SKM-1 treated with dmso at 0.1 percent for 144 hours (cell line): Measurements from ENCODE around the gene QRICH2.
"Not testable (repeated sequence)": the region's sequence is repeated elsewhere in the genome, so short reads cannot be mapped to it uniquely, and the experiment has no call there.

ENCODE experiments used
- DNase-seq: peaks from one replicate; lab custom pipeline; 2025; ENCODE audit not compliant: unreplicated experiment; lab: John Stamatoyannopoulos, UW

The QRICH2 gene

DNA sequence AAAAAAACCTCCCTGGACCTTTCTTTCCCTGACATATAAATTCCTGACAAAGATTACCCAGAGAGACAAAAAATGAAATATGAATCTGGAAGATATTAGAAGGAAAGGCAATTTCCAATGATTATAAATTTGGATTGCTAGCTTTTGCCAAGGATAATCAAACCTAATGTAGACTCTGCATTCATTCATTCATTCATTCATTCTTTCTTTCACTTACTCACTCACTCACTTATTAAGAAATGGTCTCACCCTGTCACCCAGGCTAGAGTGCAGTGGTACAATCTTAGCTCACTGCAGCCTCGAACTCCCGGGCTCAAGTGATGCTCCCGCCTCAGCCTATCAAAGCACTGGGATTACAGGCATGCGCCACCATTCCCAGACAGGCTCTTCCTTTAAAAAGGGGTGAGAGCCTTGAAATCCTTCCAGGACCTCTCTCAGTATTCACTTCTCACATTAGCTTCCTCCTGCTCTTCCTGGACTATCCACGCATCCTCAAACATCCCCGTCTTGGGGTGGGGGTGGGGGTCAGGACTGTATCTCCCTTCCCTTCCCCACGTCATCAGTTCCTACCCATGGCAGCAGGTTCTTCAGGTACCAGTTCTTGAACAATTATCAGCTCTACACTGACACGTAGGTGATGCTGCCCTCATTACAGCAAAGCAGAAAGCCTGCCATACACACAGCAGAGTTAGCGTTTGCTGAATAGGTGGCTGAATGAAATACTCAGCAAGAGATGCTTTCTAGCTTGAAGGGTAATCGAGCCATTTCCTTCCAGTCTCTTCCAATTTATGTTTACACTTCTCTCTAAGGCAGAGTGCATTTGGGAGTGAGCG, 25.8 kb upstream of the QRICH2 start:
- no peak for DNase-seq

DNA sequence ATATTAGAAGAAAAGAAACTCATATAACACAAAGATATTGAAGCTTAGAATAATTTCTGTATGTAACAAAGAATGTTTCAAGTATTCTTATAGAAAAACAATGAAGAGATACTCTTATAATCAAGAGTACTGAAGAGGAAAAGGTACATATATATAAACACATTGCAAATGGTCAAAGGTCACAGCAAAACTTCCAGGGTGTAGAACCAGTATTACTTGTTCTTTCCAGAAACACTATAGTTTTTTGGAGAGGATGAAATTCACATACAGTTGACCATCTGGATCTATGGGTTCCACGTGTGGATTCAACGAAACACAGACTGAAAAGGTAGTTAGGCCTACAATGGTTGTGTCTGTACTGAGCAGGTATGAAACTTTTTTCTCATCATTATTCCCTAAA, 23.0 kb upstream of the QRICH2 start:
- DNase-seq: no peak

DNA sequence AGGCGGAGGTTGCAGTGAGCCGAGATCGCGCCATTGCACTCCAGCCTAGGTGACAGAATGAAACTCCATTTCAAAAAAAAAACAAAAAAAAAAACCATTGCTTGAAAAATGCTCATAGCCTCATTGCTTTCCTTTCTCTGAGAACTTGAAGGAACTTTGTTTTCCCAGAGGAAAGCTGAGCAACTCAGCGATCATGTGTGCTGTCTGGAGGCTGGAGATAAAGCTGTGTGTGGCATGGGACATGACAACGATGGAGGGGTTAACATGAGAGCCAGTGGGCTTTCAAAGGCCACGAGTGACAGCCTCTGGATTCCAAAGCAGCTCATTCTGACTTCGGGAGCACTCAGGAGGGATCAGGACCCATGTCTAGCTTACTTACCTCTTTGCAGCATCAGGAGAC, 21.6 kb upstream of the QRICH2 start:
- DNase-seq: no peak

DNA sequence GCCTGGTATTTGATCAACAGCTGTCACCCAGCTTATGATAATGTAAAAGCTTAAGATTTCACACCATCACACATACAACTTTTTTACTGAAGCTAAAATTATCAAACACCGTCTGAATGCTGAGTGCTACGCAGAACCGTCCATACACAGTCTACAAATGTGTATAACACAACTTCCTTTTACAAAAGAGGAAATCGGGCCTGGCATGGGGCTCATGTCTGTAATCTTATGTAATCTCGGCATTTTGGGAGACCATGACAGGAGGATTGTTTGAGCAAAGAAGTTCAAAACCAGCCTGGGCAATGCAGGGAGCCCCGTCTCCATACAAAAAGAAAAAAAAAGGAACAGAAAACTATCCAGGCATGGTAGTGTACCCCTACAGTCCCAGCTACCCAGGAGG, 19.6 kb upstream of the QRICH2 start:
- peak; percentile 88 for DNase-seq

DNA sequence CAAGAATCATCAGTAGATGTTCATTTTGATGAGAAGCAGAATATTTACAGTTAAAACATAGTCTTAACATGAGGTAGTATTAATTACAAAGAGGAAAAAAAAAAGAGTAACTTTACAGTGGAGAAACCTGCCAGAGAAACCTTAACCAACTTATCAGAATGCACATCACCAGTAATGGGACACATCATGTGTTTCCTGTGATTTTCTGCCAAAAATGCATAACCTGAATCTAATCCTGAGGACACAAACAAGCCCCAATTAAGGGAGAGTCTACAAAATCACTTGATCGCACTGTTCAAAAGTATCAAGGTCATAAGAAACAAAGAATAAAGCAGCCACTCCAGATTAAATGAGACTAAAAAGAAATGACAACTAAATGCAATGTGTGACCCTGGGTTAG, 18.2 kb upstream of the QRICH2 start:
- DNase-seq: no peak

DNA sequence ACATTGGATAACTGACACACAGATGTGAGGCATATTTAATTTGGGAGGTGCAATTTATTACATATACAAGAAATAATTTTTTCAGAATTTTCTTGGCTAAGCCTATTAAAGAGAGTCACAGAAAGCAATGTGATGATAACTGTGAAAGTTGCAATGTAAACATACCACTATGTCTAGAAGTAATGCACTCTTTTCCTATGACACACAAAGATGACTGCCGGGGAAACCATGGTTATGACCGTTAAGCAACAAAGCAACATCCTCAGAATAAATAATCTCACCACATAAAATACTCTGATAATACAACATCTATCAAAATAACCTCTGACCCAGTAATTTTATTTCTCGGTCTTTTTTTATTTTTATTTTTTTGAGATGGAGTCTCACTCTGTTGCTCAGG, 10.5 kb upstream of the QRICH2 start:
- no peak for DNase-seq

DNA sequence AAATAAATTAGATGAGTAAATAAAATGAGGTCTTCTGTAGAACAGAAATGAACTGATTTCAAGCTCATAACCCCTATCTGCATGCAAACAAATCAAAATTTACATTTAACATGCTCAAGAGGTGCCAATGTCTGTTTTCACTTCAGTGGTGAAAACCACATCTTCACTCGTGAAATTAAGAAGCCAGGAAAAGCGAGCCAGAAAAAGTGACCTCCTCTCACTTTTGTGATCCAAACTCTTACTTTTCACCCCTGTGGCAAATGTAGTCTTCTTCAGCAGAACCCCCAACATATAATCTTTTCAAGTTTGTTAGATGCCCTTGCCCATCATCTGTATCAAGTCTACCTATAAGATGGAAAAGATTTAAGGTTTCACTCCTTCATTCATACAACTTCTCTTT, 9.5 kb upstream of the QRICH2 start:
- no peak for DNase-seq

DNA sequence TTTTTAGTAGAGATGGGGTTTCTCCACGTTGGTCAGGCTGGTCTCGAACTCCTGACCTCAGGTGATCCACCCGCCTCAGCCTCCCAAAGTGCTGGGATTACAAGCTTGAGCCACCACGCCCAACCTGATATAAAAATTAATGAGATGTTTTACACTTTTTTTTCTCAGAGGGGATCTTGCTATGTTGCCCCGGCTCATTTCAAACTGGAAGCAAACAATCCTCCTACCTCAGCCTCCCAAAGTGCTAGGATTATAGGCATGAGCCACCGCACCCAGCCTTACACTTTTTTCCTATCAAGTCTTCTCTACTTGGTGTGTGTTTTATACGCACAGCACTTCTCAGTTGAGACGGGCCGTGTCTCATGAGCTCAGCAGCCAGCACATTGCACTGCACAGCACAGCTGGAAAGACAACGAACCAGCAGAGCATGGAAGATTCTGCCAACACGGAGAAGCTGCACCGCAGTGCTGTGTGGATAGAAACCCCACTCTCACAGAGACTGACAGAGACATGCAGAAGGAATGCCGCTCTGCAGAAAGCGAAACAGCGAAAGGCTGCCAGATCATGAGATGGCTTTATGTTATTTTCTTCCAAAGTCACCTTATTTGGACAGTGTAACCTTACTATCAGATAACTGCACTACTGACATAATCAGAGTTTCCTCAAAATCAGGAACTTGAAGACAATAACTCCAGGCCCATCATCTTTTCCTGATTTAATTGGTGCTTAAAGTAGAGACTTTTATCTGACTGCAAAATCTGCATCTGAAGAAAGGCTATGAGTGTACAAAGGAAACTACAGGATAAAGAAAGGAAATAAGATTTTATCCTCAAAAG, 6.5 kb upstream of the QRICH2 start:
- DNase-seq: no peak

DNA sequence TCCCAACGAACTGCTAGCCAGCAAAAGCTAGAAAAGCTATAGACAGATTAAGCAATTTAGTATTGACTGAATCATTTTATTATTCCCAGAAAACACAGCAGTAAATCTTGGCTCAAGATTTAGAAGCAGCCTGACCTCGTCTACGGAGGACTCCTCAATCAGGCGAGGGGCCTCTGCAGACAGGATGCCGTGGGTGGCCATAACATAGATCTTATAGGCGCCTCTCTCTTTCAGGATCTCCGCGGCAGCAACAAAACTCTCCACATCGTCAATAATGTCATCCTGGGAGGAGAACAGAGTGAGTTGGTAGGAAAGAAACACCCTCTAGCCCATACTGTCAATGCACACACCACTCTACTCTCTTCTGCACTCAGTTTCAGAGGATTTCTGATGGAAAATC, 4.7 kb upstream of the QRICH2 start:
- no peak for DNase-seq

DNA sequence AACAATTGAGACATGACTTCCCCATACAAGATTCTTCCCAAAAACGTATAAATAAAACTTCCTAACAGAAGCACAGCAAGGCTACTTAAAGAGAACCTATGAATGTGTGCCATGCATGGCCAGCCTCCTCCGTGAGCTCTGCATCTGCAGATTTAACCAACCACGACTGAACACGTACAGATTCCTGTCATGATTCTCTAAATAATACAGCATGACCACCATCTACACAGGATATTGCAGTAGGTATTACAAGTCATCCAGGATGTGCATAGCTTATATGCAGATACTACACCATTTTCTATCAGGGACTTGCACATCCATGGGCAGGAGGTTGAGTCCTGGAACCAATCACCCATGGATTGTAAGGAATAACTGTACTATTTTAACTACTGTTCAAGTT, 1.4 kb upstream of the QRICH2 start:
- DNase-seq: no peak

DNA sequence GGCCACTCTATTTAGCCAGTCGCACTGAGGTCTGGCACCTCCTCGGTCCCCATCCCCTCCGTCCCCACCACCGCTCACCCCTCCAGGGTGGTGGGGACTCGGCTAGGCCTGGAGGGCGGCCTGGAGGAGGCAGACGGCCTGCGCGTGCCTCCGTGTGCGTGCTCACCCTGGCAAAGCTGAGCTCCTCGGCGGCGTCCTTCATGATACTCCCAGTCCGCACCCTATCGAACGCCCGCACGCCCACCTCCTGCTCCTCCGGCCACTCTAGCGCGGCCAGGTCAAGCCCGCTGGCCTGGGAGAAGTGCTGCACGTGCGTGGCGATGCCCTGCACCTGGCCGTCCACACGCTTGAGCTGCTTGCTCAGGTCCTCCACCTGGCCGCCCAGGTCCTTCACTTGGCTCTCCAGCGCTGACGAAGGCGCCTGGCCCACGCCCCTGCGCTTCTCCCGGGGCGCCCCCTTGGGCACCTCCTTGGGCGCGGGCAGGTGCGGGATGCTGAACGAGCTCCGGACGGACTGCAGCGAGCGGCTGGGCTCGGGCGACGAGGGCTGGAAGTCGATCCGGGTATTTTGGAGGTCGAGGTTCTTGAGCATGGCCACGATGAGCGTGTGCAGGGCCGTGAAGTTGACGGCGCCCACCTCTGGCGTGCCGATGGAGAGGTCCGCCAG, 644 bp downstream of the QRICH2 start:
- DNase-seq: no peak

DNA sequence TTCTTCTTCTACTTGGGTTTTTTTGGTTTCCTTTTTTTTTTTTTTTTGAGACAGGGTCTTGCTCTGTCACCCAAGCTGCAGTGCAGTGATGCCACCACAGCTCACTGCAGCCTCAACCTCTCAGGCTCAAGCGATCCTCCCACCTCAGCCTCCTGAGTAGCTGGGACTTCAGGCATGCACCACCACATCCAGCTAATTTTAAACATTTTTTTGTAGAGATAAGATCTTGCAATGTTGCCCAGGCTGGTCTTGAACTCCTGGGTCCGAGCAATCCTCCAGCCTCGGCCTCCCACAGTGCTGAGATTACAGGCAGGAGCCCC, 3.0 kb downstream of the QRICH2 start:
- not testable (repeated sequence) for DNase-seq

DNA sequence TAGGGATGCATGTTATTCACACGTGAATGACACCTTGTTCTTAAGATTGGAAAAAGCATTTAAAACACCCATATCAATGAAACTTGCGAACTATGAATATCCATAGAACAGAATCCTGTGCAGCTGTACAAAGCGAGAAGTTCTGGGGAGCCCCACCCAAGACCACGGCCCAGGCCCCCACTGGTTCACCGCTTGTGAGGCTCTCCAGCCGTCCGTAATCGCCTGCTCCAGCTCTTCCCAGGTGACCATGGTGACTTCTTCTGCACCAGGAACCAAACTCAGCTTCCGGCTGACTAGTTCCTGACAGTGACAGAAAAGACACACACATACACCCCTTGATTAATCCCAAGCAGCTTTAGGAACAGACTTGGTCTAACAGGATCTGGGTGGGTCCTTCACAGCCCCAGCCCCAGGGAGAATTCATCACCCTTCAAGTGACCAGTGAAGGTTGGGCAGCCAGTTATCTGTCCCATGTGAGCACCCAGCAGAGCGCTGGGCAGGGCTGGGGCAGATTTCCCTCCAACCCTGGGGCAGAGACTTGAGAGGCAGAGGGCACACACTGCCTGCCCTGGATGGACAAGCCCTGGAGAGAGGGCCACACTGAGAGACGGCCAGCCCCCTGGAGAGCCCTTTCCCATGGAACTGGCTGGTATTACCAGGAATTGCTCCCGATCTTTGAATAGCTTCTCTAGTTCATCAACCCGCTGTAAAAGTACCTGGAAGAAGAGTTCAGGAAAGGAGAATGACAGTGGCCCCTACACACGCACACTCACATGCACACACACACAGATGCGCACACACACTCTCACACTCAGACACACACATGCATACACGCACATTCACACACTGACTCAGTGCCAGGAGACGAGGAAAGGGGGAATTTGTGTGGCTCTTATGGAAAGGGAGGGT, 3.6 kb downstream of the QRICH2 start:
- no peak for DNase-seq

DNA sequence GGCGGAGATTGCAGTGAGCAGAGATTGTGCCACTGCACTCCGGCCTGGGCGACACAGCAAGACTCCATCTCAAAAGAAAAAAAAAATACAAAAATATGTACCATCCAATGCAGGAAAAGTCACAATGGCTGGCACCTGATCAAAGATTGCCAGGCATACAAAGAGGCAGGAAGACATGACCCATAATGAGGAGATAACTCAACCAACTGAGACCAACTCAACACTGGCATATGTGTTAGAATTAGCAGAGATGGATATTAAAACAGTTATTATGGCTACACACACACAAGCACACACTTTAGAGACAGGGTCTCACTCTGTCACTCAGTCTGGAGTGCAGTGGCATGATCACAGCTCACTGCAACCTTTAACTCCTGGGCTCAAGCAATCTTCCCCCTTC, 10.6 kb downstream of the QRICH2 start:
- DNase-seq: no peak

DNA sequence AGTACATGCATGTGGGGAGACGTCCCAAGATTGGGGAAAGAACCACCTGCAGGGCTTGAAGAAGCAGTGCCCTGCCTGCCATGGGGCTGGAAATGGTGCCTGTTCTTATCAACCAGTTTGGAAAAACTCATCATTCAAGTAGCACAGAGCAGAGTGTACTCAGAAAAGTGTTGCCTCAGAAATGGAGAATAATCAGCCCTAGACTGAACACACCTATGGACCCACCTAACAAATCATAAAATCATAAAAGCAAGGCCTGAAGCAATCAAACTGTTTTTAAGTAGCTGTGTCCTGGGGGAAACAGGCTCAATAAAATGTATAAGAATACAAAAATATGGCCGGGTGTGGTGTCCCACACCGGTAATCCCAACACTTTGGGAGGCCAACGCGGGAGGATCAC, 11.2 kb downstream of the QRICH2 start:
- DNase-seq: no peak

DNA sequence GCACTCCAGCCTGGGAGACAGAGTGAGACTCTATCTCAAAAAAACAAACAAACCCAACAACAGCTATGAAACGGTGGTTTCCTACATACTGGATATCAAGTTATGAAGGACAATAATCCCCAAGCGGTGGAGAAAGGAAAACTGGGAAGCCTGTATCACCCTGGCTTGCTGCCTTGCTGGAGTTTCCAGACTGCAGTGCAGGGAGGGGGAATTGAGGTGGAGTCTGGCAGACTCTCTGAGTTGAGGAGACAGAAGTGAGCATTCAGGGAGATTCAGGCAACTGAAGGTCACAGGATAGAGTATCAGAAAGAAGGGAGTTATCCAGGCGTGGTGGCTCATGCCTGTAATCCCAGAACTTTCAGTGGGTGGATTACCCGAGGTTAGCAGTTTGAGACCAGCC, 11.9 kb downstream of the QRICH2 start:
- no peak for DNase-seq

DNA sequence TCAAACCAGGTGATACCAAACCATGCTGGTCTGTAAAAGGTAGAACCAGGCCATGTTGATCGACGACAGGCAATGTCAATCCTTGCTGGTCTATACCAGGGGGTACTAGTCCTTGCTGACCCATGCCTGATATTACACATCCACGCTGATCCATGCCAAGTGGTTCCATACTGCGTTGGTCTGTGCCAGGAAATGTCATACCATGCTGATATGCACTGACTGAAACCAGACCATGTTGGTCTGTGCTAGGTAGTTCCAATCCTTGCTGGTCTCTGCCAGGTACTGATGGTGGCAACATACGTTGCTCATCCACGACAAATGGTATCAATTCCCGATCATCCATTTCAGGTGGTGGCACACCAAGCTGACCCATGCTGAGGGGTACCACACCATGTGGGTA, 15.0 kb downstream of the QRICH2 start:
- no peak for DNase-seq

DNA sequence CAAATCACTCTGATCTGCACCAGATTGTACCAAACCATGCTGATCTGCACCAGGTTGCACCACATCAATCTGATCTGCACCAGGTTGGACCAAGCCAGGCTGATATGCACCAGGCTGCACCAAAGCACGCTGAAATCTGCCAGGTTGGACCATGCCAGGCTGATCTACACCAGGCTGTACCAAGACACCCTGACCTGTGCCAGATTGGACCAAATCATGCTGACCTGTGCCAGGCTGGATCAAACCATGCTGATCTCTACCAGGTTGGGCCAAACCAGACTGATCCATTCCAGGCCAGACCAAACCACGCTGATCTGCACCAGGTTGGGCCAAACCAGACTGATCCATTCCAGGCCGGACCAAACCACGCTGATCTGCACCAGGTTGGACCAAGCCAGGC, 15.5 kb downstream of the QRICH2 start:
- no peak for DNase-seq

DNA sequence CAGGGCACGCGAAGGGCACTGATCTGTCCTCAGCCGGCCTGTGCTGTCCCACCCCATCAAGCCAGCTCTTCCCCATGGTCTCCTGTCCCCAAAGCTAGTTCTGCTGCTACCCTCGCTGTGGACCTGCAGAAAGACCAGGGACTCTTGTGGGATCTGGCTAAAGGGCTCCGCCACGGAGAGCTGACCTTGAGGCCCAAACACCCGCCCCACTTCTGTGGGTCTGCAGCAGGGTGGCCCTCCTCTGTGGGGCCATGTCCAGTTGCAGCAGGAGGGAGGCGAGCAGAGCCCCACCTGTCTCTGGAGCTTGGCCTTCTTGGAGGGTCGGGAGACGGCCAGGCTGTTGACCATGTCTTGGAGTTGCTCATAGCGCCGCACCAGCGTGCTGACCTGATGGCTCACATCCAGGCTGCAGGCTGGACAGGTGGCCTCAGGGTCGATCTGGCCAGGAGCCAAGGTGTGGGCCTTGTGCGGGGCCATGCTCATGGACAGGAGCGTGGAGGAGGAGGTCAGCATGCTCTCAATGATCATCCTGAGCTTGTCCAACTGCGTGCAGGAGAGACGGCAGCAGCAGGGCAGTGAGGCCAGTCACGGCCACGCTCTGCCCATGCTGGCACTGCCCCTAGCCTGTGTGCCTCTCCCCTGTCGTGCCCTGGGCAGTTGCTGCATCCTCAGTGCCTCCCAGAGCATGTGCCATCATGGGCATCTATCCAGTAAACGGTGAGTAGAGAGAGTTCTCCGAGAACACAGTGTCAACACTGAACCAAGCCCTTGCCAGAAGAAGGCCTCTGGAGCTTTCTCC, 26.3 kb downstream of the QRICH2 start:
- DNase-seq: no peak

DNA sequence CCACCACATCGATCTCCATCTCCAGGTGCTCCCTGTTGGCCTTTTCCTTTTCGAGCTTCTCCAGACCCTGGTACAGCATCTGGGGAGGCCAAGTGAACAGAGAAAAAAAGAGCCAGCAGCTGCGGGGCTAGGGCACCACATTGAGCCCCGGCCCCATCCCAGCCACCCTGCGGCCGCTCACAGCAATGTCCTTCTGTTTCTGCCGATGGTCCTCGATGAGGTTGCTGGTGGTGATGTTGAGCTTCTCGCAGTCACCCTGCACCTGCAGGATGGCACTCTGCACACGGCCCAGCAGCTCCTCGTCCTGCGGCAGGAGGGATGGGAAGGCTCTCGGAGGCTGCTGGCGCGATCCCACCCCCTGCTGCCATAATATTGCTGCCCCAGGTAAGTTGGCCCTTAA, 27.4 kb downstream of the QRICH2 start:
- no peak for DNase-seq
